H1 (cell line): Measurements from ENCODE around the gene PI4KA. TPM values are rescaled to one million over a fixed set of nuclear protein-coding genes. Genes with fewer than 3 reads are reported as not detected.

ENCODE experiments used
- CTCF ChIA-PET: fragments of 300-600 bp; sonication (Branson Sonifier 250); formaldehyde crosslinking; loops from one replicate; lab custom pipeline; 2021; ENCODE audit not compliant: partially characterized antibody; lab: Charles Lee
- POLR2A ChIA-PET: fragments of 300-600 bp; sonication (Branson Sonifier 250); formaldehyde crosslinking; loops from one replicate; lab custom pipeline; 2021; ENCODE audit warnings: inconsistent platforms; ENCODE audit not compliant: partially characterized antibody; lab: Charles Lee
- DNase-seq, 2 experiments: peaks; one replicate each; pipeline versions ENCODE4 v3.0.0 to v3.0.0-alpha.2; 2010 to 2022; ENCODE audit warnings: low spot score in 2 of 2, low read depth in 1 of 2, mixed read lengths in 1 of 2
- FAIRE-seq: peaks from 2 replicates; lab custom pipeline; 2011; peaks lifted over from hg19 to GRCh38; lab: Jason Lieb, UNC
- H2AFZ ChIP-seq: 2 replicates; pipeline ENCODE4 v1.8.1; 2012; ENCODE audit warnings: low read length, inconsistent platforms
- H2AK5ac ChIP-seq: 2 replicates; pipeline ENCODE4 v1.6.1; 2013; ENCODE audit warnings: low read depth, low read length
- H2BK120ac ChIP-seq: replicated peaks from 2 replicates; pipeline ENCODE3; 2013; ENCODE audit warnings: low read depth, low read length, inconsistent platforms
- H2BK12ac ChIP-seq: 2 replicates; pipeline ENCODE4 v1.6.1; 2013; ENCODE audit warnings: low read depth, low read length
- H2BK15ac ChIP-seq: 2 replicates; pipeline ENCODE4 v1.6.1; 2013; ENCODE audit warnings: low read length
- H2BK20ac ChIP-seq: 2 replicates; pipeline ENCODE4 v1.6.1; 2013; ENCODE audit warnings: low read length
- H2BK5ac ChIP-seq: 2 replicates; pipeline ENCODE4 v1.6.1; 2013; ENCODE audit warnings: low read depth, low read length
- H3K14ac ChIP-seq: 2 replicates; pipeline ENCODE4 v1.6.1; 2013; ENCODE audit warnings: inconsistent platforms; ENCODE audit not compliant: insufficient read length
- H3K18ac ChIP-seq: 2 replicates; pipeline ENCODE4 v1.6.1; 2013; ENCODE audit warnings: low read length; ENCODE audit errors: extremely low read depth
- H3K23ac ChIP-seq: 2 replicates; pipeline ENCODE4 v1.6.1; 2013; ENCODE audit warnings: inconsistent platforms; ENCODE audit not compliant: insufficient read length
- H3K23me2 ChIP-seq: 2 replicates; pipeline ENCODE4 v1.6.1; 2013; ENCODE audit warnings: low read depth, low read length
- H3K27ac ChIP-seq: 2 replicates; pipeline ENCODE4 v1.6.1; 2011; ENCODE audit warnings: low read depth, low read length, inconsistent platforms
- H3K27me3 ChIP-seq, 4 experiments: replicated peaks in 1 of 4; 1 replicate in 1 of 4; 2 replicates in 3 of 4; pipeline versions ENCODE4 v1.6.1 to v1.8.1; 2011 to 2013; ENCODE audit warnings: low read length in 3 of 4, mild to moderate bottlenecking in 3 of 4, inconsistent platforms in 2 of 4, mixed read lengths in 2 of 4, moderate library complexity in 1 of 4; ENCODE audit not compliant: control insufficient read depth in 3 of 4, insufficient read depth in 3 of 4; ENCODE audit errors: extremely low read depth in 1 of 4
- H3K36me3 ChIP-seq, 4 experiments: 2 replicates each; pipeline versions ENCODE4 v1.6.1 to v1.8.1; 2011 to 2013; ENCODE audit warnings: mild to moderate bottlenecking in 4 of 4, low read length in 3 of 4, moderate library complexity in 2 of 4, control low read depth in 1 of 4, inconsistent platforms in 1 of 4; ENCODE audit not compliant: insufficient read depth in 4 of 4, control insufficient read depth in 2 of 4
- H3K4ac ChIP-seq: replicated peaks from 2 replicates; pipeline ENCODE3; 2013; ENCODE audit warnings: low read length, low read depth, mixed read lengths, inconsistent platforms; ENCODE audit not compliant: insufficient read length
- H3K4me1 ChIP-seq, 4 experiments: replicated peaks in 1 of 4; 1 replicate in 1 of 4; 2 replicates in 3 of 4; pipeline versions ENCODE4 v1.6.1 to v1.8.1; 2011 to 2013; ENCODE audit warnings: low read length in 3 of 4, inconsistent platforms in 2 of 4, mixed read lengths in 1 of 4; ENCODE audit not compliant: insufficient read depth in 4 of 4, control insufficient read depth in 3 of 4
- H3K4me2 ChIP-seq, 2 experiments: 2 replicates each; pipeline versions ENCODE4 v1.6.1 to v1.8.1; 2011 to 2013; ENCODE audit warnings: low read depth in 2 of 2, low read length in 2 of 2, control low read depth in 1 of 2, inconsistent platforms in 1 of 2, mild to moderate bottlenecking in 1 of 2; ENCODE audit not compliant: insufficient read depth in 1 of 2
- H3K4me3 ChIP-seq, 4 experiments: fragments of 200-600, 300-600 bp in 1 of 4; sonication (generic), shearing (Covaris generic), sonication (Bioruptor Twin) in 1 of 4; 2 replicates each; pipeline versions ENCODE4 v1.5.1 to v1.8.1; 2011 to 2016; ENCODE audit warnings: low read length in 4 of 4, low read depth in 3 of 4, control low read depth in 2 of 4, inconsistent platforms in 2 of 4, mild to moderate bottlenecking in 2 of 4, mixed read lengths in 1 of 4, moderate library complexity in 1 of 4; ENCODE audit not compliant: insufficient read depth in 2 of 4; ENCODE audit errors: extremely low read depth in 1 of 4
- H3K56ac ChIP-seq: replicated peaks from 2 replicates; pipeline ENCODE3; 2013; ENCODE audit warnings: low read depth, mild to moderate bottlenecking, mixed read lengths, low read length, inconsistent platforms; ENCODE audit not compliant: insufficient read length
- H3K79me1 ChIP-seq: 2 replicates; pipeline ENCODE4 v1.6.1; 2013; ENCODE audit warnings: low read depth, low read length, control low read depth
- H3K79me2 ChIP-seq, 2 experiments: 2 replicates each; pipeline versions ENCODE4 v1.6.1 to v1.8.1; 2012 to 2013; ENCODE audit warnings: low read length in 2 of 2, mild to moderate bottlenecking in 2 of 2, inconsistent platforms in 1 of 2; ENCODE audit not compliant: insufficient read depth in 2 of 2, control insufficient read depth in 1 of 2
- H3K9ac ChIP-seq, 4 experiments: replicated peaks in 1 of 4; 1 replicate in 1 of 4; 2 replicates in 3 of 4; pipeline versions ENCODE4 v1.6.1 to v1.8.1; 2011 to 2013; ENCODE audit warnings: low read depth in 3 of 4, low read length in 3 of 4, control low read depth in 2 of 4, mild to moderate bottlenecking in 2 of 4, moderate library complexity in 2 of 4, inconsistent platforms in 1 of 4; ENCODE audit errors: extremely low read depth in 1 of 4
- H3K9me3 ChIP-seq, 2 experiments: 2 replicates each; pipeline versions ENCODE4 v1.6.1 to v1.8.1; 2012 to 2013; ENCODE audit warnings: mild to moderate bottlenecking in 2 of 2, moderate library complexity in 2 of 2, control low read depth in 1 of 2, inconsistent platforms in 1 of 2, low read depth in 1 of 2, low read length in 1 of 2, mixed read lengths in 1 of 2; ENCODE audit not compliant: insufficient read depth in 2 of 2
- H4K20me1 ChIP-seq, 2 experiments: replicated peaks in 1 of 2; 2 replicates each; pipeline versions ENCODE3 to v1.8.1; 2011 to 2013; ENCODE audit warnings: inconsistent platforms in 2 of 2, low read length in 2 of 2, mild to moderate bottlenecking in 1 of 2; ENCODE audit not compliant: insufficient read depth in 2 of 2, control insufficient read depth in 1 of 2
- H4K5ac ChIP-seq: 2 replicates; pipeline ENCODE4 v1.6.1; 2013; ENCODE audit warnings: low read length, low read depth, mixed read lengths, inconsistent platforms; ENCODE audit not compliant: insufficient read length
- H4K8ac ChIP-seq: 2 replicates; pipeline ENCODE4 v1.8.0; 2013; ENCODE audit warnings: mild to moderate bottlenecking, moderate library complexity, low read length, inconsistent platforms; ENCODE audit not compliant: insufficient read depth; ENCODE audit errors: extremely low read depth
- H4K91ac ChIP-seq: replicated peaks from 2 replicates; pipeline ENCODE3; 2013; ENCODE audit warnings: low read length, mixed read lengths, inconsistent platforms; ENCODE audit not compliant: insufficient read length
- BACH1 ChIP-seq: IDR thresholded peaks from 2 replicates; pipeline ENCODE4 v1.6.1; 2012; ENCODE audit warnings: low read length, improper control_type of control experiment
- CEBPB ChIP-seq: IDR thresholded peaks from 2 replicates; pipeline ENCODE4 v1.6.1; 2012; ENCODE audit warnings: low read depth, low read length
- CTBP2 ChIP-seq: IDR thresholded peaks from 2 replicates; pipeline ENCODE4 v1.7.0; 2011; ENCODE audit warnings: borderline replicate concordance, mild to moderate bottlenecking, moderate library complexity, mixed read lengths, low read length; ENCODE audit not compliant: insufficient read depth, insufficient read length
- EP300 ChIP-seq, 2 experiments: IDR thresholded peaks; 1 replicate in 1 of 2; 2 replicates in 1 of 2; pipeline ENCODE4 v1.6.1; 2011 to 2012; ENCODE audit warnings: low read depth in 2 of 2, low read length in 2 of 2, mild to moderate bottlenecking in 2 of 2, borderline replicate concordance in 1 of 2, inconsistent platforms in 1 of 2, moderate library complexity in 1 of 2
- EZH2 ChIP-seq: fragments of 200-600 bp; sonication (generic); IDR thresholded peaks from 2 replicates; pipeline ENCODE4 v1.7.1; 2012; ENCODE audit warnings: low read depth, mild to moderate bottlenecking, moderate library complexity, low read length, inconsistent platforms; ENCODE audit not compliant: severe bottlenecking
- FOSL1 ChIP-seq: IDR thresholded peaks from 2 replicates; pipeline ENCODE4 v1.6.1; 2011; ENCODE audit warnings: mild to moderate bottlenecking, low read depth, low read length, moderate library complexity; ENCODE audit not compliant: insufficient read depth
- HDAC6 ChIP-seq: IDR thresholded peaks from one replicate; pipeline ENCODE4 v1.7.1; 2012; ENCODE audit warnings: low read depth, mild to moderate bottlenecking, inconsistent platforms, low read length, moderate library complexity
- POLR2A ChIP-seq, 2 experiments: IDR thresholded peaks; 1 replicate in 1 of 2; 2 replicates in 1 of 2; pipeline ENCODE4 v1.6.1; 2011; ENCODE audit warnings: low read depth in 2 of 2, low read length in 2 of 2, mild to moderate bottlenecking in 2 of 2; ENCODE audit errors: control extremely low read depth in 1 of 2
- SIX5 ChIP-seq: IDR thresholded peaks from 2 replicates; pipeline ENCODE4 v1.6.1; 2011; ENCODE audit warnings: mild to moderate bottlenecking, low read depth, low read length
- SRF ChIP-seq: IDR thresholded peaks from 2 replicates; pipeline ENCODE4 v1.6.1; 2011; ENCODE audit warnings: mild to moderate bottlenecking, low read depth, low read length, moderate library complexity
- TEAD4 ChIP-seq: IDR thresholded peaks from 2 replicates; pipeline ENCODE4 v1.6.1; 2012; ENCODE audit warnings: low read depth, low read length, inconsistent platforms, mixed read lengths
- WGBS, 2 experiments: shearing (Covaris generic) in 1 of 2; methylation state at CpG; one replicate each; pipeline versions ENCODE4 v1.1.6 to v1.1.7; 2013 to 2015; ENCODE audit warnings: low lambda C conversion rate in 2 of 2, mixed read lengths in 2 of 2, inconsistent platforms in 1 of 2, low coverage in 1 of 2, missing lambda C conversion rate in 1 of 2; ENCODE audit not compliant: insufficient replicate concordance in 2 of 2, insufficient coverage in 1 of 2, insufficient read length in 1 of 2; ENCODE audit errors: extremely low coverage in 1 of 2, missing lambda C conversion rate in 1 of 2; 5-methylcytosine and 5-hydroxymethylcytosine counted together
- polyA plus RNA-seq, 7 experiments: library from polyadenylated mRNA; depleted of rRNA in 3 of 7; stranded (reverse) in 5 of 7; unstranded in 2 of 7; fragments of >200 nt in 5 of 7; fragments of 200-250 nt in 2 of 7; gene quantifications; 1 replicate in 5 of 7; 2 replicates in 1 of 7; 4 replicates in 1 of 7; pipeline versions ENCODE4 v1.2.1 to v1.2.3, GENCODE V29; 2011 to 2013; ENCODE audit warnings: missing spikeins in 2 of 7, mixed read lengths in 2 of 7
- total RNA-seq: library from RNA; stranded (reverse); fragmentation: NEBNext Ultra II Directional; extraction: Animal tissue kit (Norgen Biotek cat#: 25700); gene quantifications from 2 replicates; pipeline ENCODE4 v1.2.1, GENCODE V29; 2021

The PI4KA gene
- total and polyA plus RNA-seq, 2 of the 8 experiments (the other 6 are each of a cell fraction or from before 2014, with no cell fraction given), result 22.5 to 37.7 TPM

- Histone ChIP-seq H3K4ac (no peak overlapping the region), H3K23ac (no peak overlapping the region), H3K14ac (no peak overlapping the region), H3K79me1 (no peaks in the 10 kb centered on the region), H4K5ac (no peak overlapping the region), H2BK5ac (no peak overlapping the region), H2AFZ (no peak overlapping the region), H3K27ac (no peak overlapping the region), H4K8ac (no peak overlapping the region), H3K4me1 (no peaks in the 10 kb centered on the region), H3K36me3 (peaks cover 0 to 7% (median 4%) of the 10 kb centered on the region in 4 experiments; a peak in 2 of 8 replicates)
- no peak for DNase-seq
- CTCF ChIA-PET, result interaction anchor here (0.5 to 2.9 kb wide), 30 partner anchors 10 to 290 kb away, joined by 3 to 17 read pairs (median 4); partner anchors contain the start of genes LZTR1, PI4KA and SNAP29
- TF ChIP-seq SRF (no peak), TEAD4 (no peak), POLR2A (IDR thresholded peaks at IDR 0.05; ENCODE audit: control extremely low read depth in 1 of 2, low read depth in 2 of 2, low read length in 2 of 2) (no peak), BACH1 (no peak), HDAC6 (no peak), SIX5 (no peak), CEBPB (no peak), EP300 (IDR thresholded peaks at IDR 0.05; ENCODE audit: borderline replicate concordance in 1 of 2, low read depth in 2 of 2, low read length in 2 of 2) (no peak), CTBP2 (no peak), FOSL1 (no peak), EZH2 (no peak)
- TF ChIP-seq, all 59 proteins: peak for 0
- no peak for FAIRE-seq
- H3K4me3 ChIP-seq, result no peak overlapping the region
- no peak overlapping the region for H3K4me2 ChIP-seq
- no peak overlapping the region for H2BK15ac ChIP-seq
- H4K20me1 ChIP-seq, result peaks cover 0 to 4% of the 10 kb centered on the region in 2 experiments
- H3K9ac ChIP-seq, result no peak overlapping the region
- no peak overlapping the region for H2BK120ac ChIP-seq
- no peaks in the 10 kb centered on the region for H3K9me3 ChIP-seq
- no peak overlapping the region for H3K18ac ChIP-seq
- no peak overlapping the region for H2BK12ac ChIP-seq
- WGBS, 2 experiments, result 86% methylated on average over 6 of the region's 6 CpGs; no CpG with 5 or more reads in 1 of the 2 experiments
- no peak overlapping the region for H2AK5ac ChIP-seq
- no peaks in the 10 kb centered on the region for H3K79me2 ChIP-seq
- POLR2A ChIA-PET, result no interaction called here
- no peak overlapping the region for H2BK20ac ChIP-seq
- no peak overlapping the region for H4K91ac ChIP-seq
- no peaks in the 10 kb centered on the region for H3K23me2 ChIP-seq
- no peak overlapping the region for H3K56ac ChIP-seq
- no peaks in the 10 kb centered on the region for H3K27me3 ChIP-seq
Observed at GRCh38 chr22:20804650-20805049, 54.0 kb downstream of the PI4KA start.
